Nucleus accumbens (tissue), 56 donors: ENCODE results near the gene SEZ6.

Source experiments
- DNase-seq, 56 donors: peaks; one replicate each; lab custom pipeline; 2025; lab: John Stamatoyannopoulos, UW

Gene SEZ6

GRCh38 chr17:28978356-28978964 lies 27.4 kb downstream of the SEZ6 start:
- DNase-seq, result no peak

GRCh38 chr17:28977659-28978355 lies 28.0 kb downstream of the SEZ6 start:
- no peak for DNase-seq

GRCh38 chr17:28975646-28976045 lies 30.2 kb downstream of the SEZ6 start:
- DNase-seq, result peak in 8 of 56 donors; percentile 2 to 32 (median 19)

GRCh38 chr17:28975031-28975430 lies 30.8 kb downstream of the SEZ6 start:
- DNase-seq, result no peak

GRCh38 chr17:28974451-28974850 lies 31.4 kb downstream of the SEZ6 start:
- DNase-seq, result no peak

GRCh38 chr17:28973425-28973824 lies 32.4 kb downstream of the SEZ6 start:
- DNase-seq, result peak in 17 of 56 donors; percentile 3 to 64 (median 23)

GRCh38 chr17:28972437-28972836 lies 33.4 kb downstream of the SEZ6 start:
- no peak for DNase-seq

GRCh38 chr17:28970879-28971278 lies 35.0 kb downstream of the SEZ6 start:
- DNase-seq, result peak in 22 of 56 donors; percentile 15 to 59 (median 30)

- no peak for DNase-seq
These were observed 36.0 kb downstream of the SEZ6 start for GRCh38 chr17:28969706-28970393.

GRCh38 chr17:28968914-28969295 lies 36.9 kb downstream of the SEZ6 start:
- DNase-seq, result no peak

- peak in 2 of 56 donors; percentile 10 to 26 for DNase-seq
These were observed 37.5 kb downstream of the SEZ6 start for GRCh38 chr17:28968231-28968913.

GRCh38 chr17:28967221-28968135 lies 38.4 kb downstream of the SEZ6 start:
- peak in 3 of 56 donors; percentile 15 to 34 (median 20) for DNase-seq

GRCh38 chr17:28963841-28964240 lies 42.0 kb downstream of the SEZ6 start:
- DNase-seq, result no peak

GRCh38 chr17:28963055-28963611 lies 42.7 kb downstream of the SEZ6 start:
- DNase-seq, result no peak

- DNase-seq, result no peak
These were observed 44.4 kb downstream of the SEZ6 start for GRCh38 chr17:28961391-28961790.

GRCh38 chr17:28960256-28961061 lies 45.4 kb downstream of the SEZ6 start:
- DNase-seq, result no peak

- no peak for DNase-seq
These were observed 46.4 kb downstream of the SEZ6 start for GRCh38 chr17:28959471-28959871.

GRCh38 chr17:28958820-28959455 lies 46.9 kb downstream of the SEZ6 start:
- DNase-seq, result no peak
